HCT116 (cell line): ENCODE data around the gene SLCO1A2. TPM values are rescaled to one million over a fixed set of nuclear protein-coding genes. Genes with fewer than 3 reads are reported as not detected.

Experiments
- ATAC-seq: fragments of 200-7000 bp; cut with Tn5 transposase; 2 replicates; pipeline ENCODE4 v1.9.1; 2020; ENCODE audit warnings: mild to moderate bottlenecking, moderate library complexity
- BruUV-seq: library from RNA; stranded (reverse); fragments of 400-500 nt; replicated peaks from 2 replicates; lab custom pipeline; 2021; lab: Mats Ljungman, UMichigan
- CTCF ChIA-PET: fragments of 300-600 bp; sonication (Branson Sonifier 250); formaldehyde crosslinking; loops from one replicate; lab custom pipeline; 2021; ENCODE audit warnings: antibody characterized with exemption; lab: Charles Lee
- POLR2A ChIA-PET: fragments of 300-600, 350-600 bp; sonication (Branson Sonifier 250); formaldehyde crosslinking; loops from one replicate; lab custom pipeline; 2021; ENCODE audit warnings: antibody characterized with exemption; lab: Charles Lee
- RAD21 ChIA-PET, 2 experiments: fragments of 300-600 bp; sonication (Branson Sonifier 250); formaldehyde crosslinking; loops; one replicate each; lab custom pipeline; 2023; ENCODE audit warnings: low total read pairs in 2 of 2; ENCODE audit not compliant: uncharacterized antibody in 2 of 2, unreplicated experiment in 2 of 2, low non-redundant PET in 1 of 2; lab: Charles Lee
- DNase-seq: peaks from one replicate; pipeline ENCODE4 v3.0.0-alpha.2; 2010; ENCODE audit warnings: low read depth, low spot score
- H2AFZ ChIP-seq: fragments of 200-600 bp; shearing (Covaris generic), sonication (generic); 2 replicates; pipeline ENCODE4 v1.6.1; 2017; ENCODE audit warnings: low read depth, mixed run types, mixed read lengths, antibody characterized with exemption, low read length; ENCODE audit not compliant: poor library complexity, severe bottlenecking
- H3K27ac ChIP-seq: 2 replicates; pipeline ENCODE4 v1.5.1; 2012; ENCODE audit warnings: low read depth, low read length
- H3K27me3 ChIP-seq: fragments of 200-600 bp; sonication (generic); 2 replicates; pipeline ENCODE4 v1.6.1; 2016; ENCODE audit warnings: mixed run types, low read length, mixed read lengths; ENCODE audit not compliant: insufficient read depth
- H3K36me3 ChIP-seq, 2 experiments: fragments of 200-500 bp in 1 of 2; fragments of 200-600 bp in 1 of 2; sonication (Bioruptor generic) in 1 of 2; sonication (generic) in 1 of 2; 2 replicates each; pipeline versions ENCODE4 v1.5.1 to v1.6.1; 2014 to 2016; ENCODE audit warnings: low read length in 2 of 2, inconsistent platforms in 1 of 2, mixed read lengths in 1 of 2, mixed run types in 1 of 2; ENCODE audit not compliant: insufficient read depth in 2 of 2, control insufficient read depth in 1 of 2
- H3K4me1 ChIP-seq, 2 experiments: fragments of 200-600 bp in 1 of 2; sonication (generic) in 1 of 2; 2 replicates each; pipeline versions ENCODE4 v1.5.1 to v1.6.1; 2012 to 2017; ENCODE audit warnings: low read length in 2 of 2, inconsistent platforms in 1 of 2, mild to moderate bottlenecking in 1 of 2, mixed read lengths in 1 of 2, mixed run types in 1 of 2, moderate library complexity in 1 of 2; ENCODE audit not compliant: insufficient read depth in 2 of 2, control insufficient read depth in 1 of 2
- H3K4me2 ChIP-seq: fragments of 200-600 bp; sonication (generic); 2 replicates; pipeline ENCODE4 v1.6.1; 2017; ENCODE audit warnings: mixed run types, low read length, mixed read lengths
- H3K4me3 ChIP-seq, 2 experiments: fragments of 200-600 bp in 1 of 2; sonication (generic) in 1 of 2; replicated peaks in 1 of 2; 2 replicates each; pipeline ENCODE4 v1.5.1; 2011 to 2016; ENCODE audit warnings: low read length in 2 of 2, control low read depth in 1 of 2, low read depth in 1 of 2, mild to moderate bottlenecking in 1 of 2, mixed read lengths in 1 of 2, mixed run types in 1 of 2
- H3K79me2 ChIP-seq: fragments of 200-600 bp; sonication (generic); 2 replicates; pipeline ENCODE4 v1.6.1; 2017; ENCODE audit warnings: mild to moderate bottlenecking, mixed run types, low read length, moderate library complexity, mixed read lengths; ENCODE audit not compliant: insufficient read depth
- H3K9ac ChIP-seq: fragments of 200-600 bp; sonication (generic); 2 replicates; pipeline ENCODE4 v1.6.1; 2016; ENCODE audit warnings: low read length, mixed read lengths
- H3K9me2 ChIP-seq: fragments of 200-600 bp; sonication (generic), shearing (Covaris generic); 2 replicates; pipeline ENCODE4 v1.6.1; 2017; ENCODE audit warnings: mixed run types, mild to moderate bottlenecking, moderate library complexity; ENCODE audit not compliant: insufficient read depth
- H3K9me3 ChIP-seq, 2 experiments: fragments of 200-500 bp in 1 of 2; fragments of 200-600 bp in 1 of 2; sonication (Bioruptor generic) in 1 of 2; sonication (generic) in 1 of 2; 2 replicates each; pipeline ENCODE4 v1.6.1; 2014 to 2017; ENCODE audit warnings: low read length in 2 of 2, mixed read lengths in 2 of 2, inconsistent platforms in 1 of 2, low read depth in 1 of 2, mild to moderate bottlenecking in 1 of 2, mixed run types in 1 of 2, moderate library complexity in 1 of 2; ENCODE audit not compliant: control insufficient read depth in 1 of 2, insufficient read depth in 1 of 2
- H4K20me1 ChIP-seq: fragments of 200-600 bp; sonication (generic), shearing (Covaris generic); 2 replicates; pipeline ENCODE4 v1.6.1; 2017; ENCODE audit warnings: mixed run types, mild to moderate bottlenecking, moderate library complexity; ENCODE audit not compliant: insufficient read depth
- ATF3 ChIP-seq: IDR thresholded peaks from 2 replicates; pipeline ENCODE4 v1.6.1; 2012
- CTCF ChIP-seq, 3 experiments: fragments of 200-600 bp in 1 of 3; sonication (generic) in 1 of 3; IDR thresholded peaks in 2 of 3; conservative IDR thresholded peaks in 1 of 3; 2 replicates each; pipeline ENCODE4 v1.5.1; 2012 to 2017; ENCODE audit warnings: low read depth in 2 of 3, low read length in 2 of 3, antibody characterized with exemption in 1 of 3, borderline replicate concordance in 1 of 3, control low read depth in 1 of 3, mild to moderate bottlenecking in 1 of 3, mixed read lengths in 1 of 3, mixed run types in 1 of 3, moderate library complexity in 1 of 3; ENCODE audit not compliant: insufficient read depth in 1 of 3
- EGR1 ChIP-seq: IDR thresholded peaks from 2 replicates; pipeline ENCODE4 v1.6.1; 2012; ENCODE audit warnings: low read depth
- EZH2phosphoT487 ChIP-seq: fragments of 200-600 bp; IDR thresholded peaks from 2 replicates; pipeline ENCODE4 v1.6.1; 2018; ENCODE audit warnings: antibody characterized with exemption, borderline replicate concordance
- POLR2AphosphoS5 ChIP-seq: IDR thresholded peaks from 2 replicates; pipeline ENCODE4 v1.6.1; 2011; ENCODE audit warnings: mild to moderate bottlenecking, low read depth, low read length, moderate library complexity
- RAD21 ChIP-seq: IDR thresholded peaks from 2 replicates; pipeline ENCODE4 v1.6.1; 2012; ENCODE audit warnings: low read depth, mild to moderate bottlenecking
- SIN3A ChIP-seq: IDR thresholded peaks from 2 replicates; pipeline ENCODE4 v1.6.1; 2012; ENCODE audit warnings: low read depth
- SP1 ChIP-seq: IDR thresholded peaks from 2 replicates; pipeline ENCODE4 v1.6.1; 2012; ENCODE audit warnings: low read depth
- TCF7L2 ChIP-seq: IDR thresholded peaks from 2 replicates; pipeline ENCODE4 v1.7.0; 2011; ENCODE audit warnings: borderline replicate concordance, inconsistent platforms; ENCODE audit not compliant: insufficient read depth, insufficient read length; ENCODE audit errors: extremely low read depth
- YY1 ChIP-seq: IDR thresholded peaks from 2 replicates; pipeline ENCODE4 v1.6.1; 2011; ENCODE audit warnings: low read length, low read depth, moderate library complexity, mild to moderate bottlenecking; ENCODE audit not compliant: insufficient replicate concordance; ENCODE audit errors: extremely low read depth
- ZBTB33 ChIP-seq: IDR thresholded peaks from 2 replicates; pipeline ENCODE4 v1.6.1; 2011; ENCODE audit warnings: mild to moderate bottlenecking, low read length, moderate library complexity; ENCODE audit not compliant: insufficient replicate concordance; ENCODE audit errors: extremely low read depth
- ZNF274 ChIP-seq: fragments of 200-500 bp; sonication (Bioruptor generic); IDR thresholded peaks from 2 replicates; pipeline ENCODE4 v1.6.1; 2014; ENCODE audit warnings: mild to moderate bottlenecking, low read depth, low read length, inconsistent platforms
- intact Hi-C: fragments of 100-400 bp; cut with micrococcal nuclease; formaldehyde crosslinking; loops from 2 replicates; pipeline ENCODE4 v1.10.0; 2022
- total RNA-seq: library from RNA; stranded (reverse); gene quantifications from one replicate; pipeline ENCODE4 v1.2.1, GENCODE V29; 2021; ENCODE audit not compliant: unreplicated experiment

Gene SLCO1A2
- total RNA-seq, 1 experiment from 2014 or later, result 0.49 TPM

GRCh38 chr12:21252070-21252469 is 82.6 kb downstream of the SLCO1A2 start:
- intact Hi-C loops, result loop anchor here (5.0 kb wide), 1 partner anchor 200 kb away; no protein-coding TSS in a partner anchor
- TF ChIP-seq ZNF274 (no peak), SP1 (no peak), ATF3 (no peak), EZH2phosphoT487 (no peak), EGR1 (no peak), CTCF (IDR thresholded peaks at IDR 0.05 in 2 of 3, conservative IDR thresholded peaks at IDR 0.05 in 1 of 3; ENCODE audit: borderline replicate concordance in 1 of 3, insufficient read depth in 1 of 3, low read depth in 2 of 3, low read length in 2 of 3) (no peak), TCF7L2 (no peak), YY1 (no peak), SIN3A (no peak), ZBTB33 (no peak), POLR2AphosphoS5 (no peak), RAD21 (no peak)
- no peaks in the 10 kb centered on the region for H3K9me2 ChIP-seq
- ChIA-PET RAD21 (no interaction called here), CTCF (interaction anchor here (1.1 kb wide), 1 partner anchor 428 kb away, joined by 3 read pairs; no protein-coding TSS in a partner anchor), POLR2A (no interaction called here)
- H3K9ac ChIP-seq, result no peak overlapping the region
- H3K36me3 ChIP-seq, result no peaks in the 10 kb centered on the region
- no peaks in the 10 kb centered on the region for H3K27me3 ChIP-seq
- H3K9me3 ChIP-seq, result no peaks in the 10 kb centered on the region
- no peaks in the 10 kb centered on the region for H4K20me1 ChIP-seq
- no peaks in the 10 kb centered on the region for H3K4me1 ChIP-seq
- H2AFZ ChIP-seq, result no peak overlapping the region
- no peak overlapping the region for H3K27ac ChIP-seq
- H3K4me3 ChIP-seq, result no peak overlapping the region
- no peaks in the 10 kb centered on the region for H3K79me2 ChIP-seq
- H3K4me2 ChIP-seq, result no peak overlapping the region
- no peak for DNase-seq
- no TSS peak for BruUV-seq
- no peak for ATAC-seq
